ENCODE results near the gene MICU2.
A peak's percentile ranks its signal among the peaks of the same experiment; 100 is the strongest.

The MICU2 gene

DNA sequence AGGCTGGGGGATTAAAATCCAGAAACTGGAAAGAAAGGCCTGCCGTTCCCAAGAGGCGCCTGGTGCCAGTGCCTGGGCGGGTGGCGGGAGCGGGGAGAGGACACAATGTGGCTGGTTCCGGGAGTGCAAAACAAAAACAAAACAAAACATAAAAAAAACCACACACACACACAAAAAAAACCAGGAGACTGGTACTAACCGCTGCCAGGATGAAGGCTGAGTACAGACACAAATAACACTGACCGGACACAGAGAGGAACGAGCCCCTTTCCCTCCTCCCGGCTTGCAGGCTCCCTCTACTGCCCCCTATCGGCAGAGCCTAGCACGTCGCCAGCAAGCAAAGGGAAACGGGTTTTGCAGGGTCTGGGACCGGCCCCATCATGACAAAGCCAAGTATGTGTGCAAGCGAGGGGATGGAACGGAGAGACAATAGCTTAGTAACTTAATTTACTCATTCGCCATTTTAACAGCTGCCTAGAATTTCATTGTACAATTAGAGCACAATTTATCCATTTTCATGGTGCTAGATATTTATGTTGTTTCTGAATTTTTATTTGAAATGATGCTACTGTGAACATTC, 127.0 kb downstream of the MICU2 start:
- DNase-seq, result peak; percentile 96

GRCh38 chr13:21475115-21475514, 128.9 kb downstream of the MICU2 start:
- peak; percentile 17 for DNase-seq

- DNase-seq, result no peak
Observed at GRCh38 chr13:21470785-21471184, 133.2 kb downstream of the MICU2 start.

DNA sequence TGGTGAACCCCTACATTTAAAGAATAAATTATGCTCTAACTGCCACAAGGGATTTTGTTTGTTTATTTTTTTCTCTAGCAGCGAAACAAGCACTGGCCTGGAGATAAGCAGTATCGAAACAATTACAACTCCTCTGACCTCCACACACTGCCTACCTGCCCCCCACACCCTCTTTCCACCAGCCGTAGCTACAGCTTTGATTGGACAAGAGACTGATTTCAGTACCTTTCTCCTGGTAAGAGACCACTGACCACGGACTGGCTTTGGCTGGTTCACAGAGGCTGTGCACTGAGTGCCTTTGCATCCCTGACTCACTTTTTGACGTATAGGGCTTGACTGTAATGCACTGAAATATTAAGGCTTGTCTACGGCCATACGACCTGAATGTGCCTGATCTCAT, 137.4 kb downstream of the MICU2 start:
- no peak for DNase-seq

DNA sequence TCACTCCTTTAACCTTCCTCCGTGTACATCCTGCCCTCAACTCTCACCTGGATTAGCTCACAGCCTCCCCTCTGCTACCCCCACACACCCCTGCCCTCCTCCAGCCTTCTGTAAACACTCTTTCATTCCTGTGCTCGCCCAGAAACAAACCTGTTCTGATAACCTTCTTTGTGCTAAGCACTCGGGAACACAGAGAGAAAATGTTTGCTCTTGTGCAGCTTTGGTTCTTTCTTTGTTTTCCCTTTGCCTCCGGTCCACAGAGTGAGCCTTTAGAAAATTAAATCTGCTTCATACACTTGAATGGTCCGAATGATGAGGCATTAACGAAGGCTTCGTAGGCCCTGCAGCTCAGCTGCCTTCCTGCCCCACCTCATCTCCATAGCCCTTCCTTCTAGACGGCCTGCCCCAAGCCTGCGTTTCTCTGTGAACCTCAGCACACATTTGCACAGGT, 138.2 kb downstream of the MICU2 start:
- DNase-seq, result peak; percentile 85

DNA sequence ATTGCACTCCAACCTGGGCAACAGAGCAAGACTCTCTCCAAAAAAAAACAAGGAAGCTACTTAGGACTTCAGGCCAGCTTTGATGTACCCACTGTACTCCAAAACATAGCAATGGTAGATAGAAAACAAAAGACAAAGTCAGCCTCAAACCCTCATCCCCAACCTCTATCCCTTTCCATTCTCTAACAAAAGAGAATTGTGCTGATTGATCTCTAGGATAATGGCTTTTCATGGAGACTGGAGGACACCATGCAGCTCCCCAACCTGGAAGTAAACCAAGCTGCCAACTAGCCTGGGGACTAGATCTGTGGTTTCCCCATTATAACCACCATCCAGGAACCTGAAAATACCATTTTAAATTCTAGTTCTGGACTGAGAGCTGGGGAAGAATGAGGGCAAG, 140.5 kb downstream of the MICU2 start:
- DNase-seq, result no peak

DNA sequence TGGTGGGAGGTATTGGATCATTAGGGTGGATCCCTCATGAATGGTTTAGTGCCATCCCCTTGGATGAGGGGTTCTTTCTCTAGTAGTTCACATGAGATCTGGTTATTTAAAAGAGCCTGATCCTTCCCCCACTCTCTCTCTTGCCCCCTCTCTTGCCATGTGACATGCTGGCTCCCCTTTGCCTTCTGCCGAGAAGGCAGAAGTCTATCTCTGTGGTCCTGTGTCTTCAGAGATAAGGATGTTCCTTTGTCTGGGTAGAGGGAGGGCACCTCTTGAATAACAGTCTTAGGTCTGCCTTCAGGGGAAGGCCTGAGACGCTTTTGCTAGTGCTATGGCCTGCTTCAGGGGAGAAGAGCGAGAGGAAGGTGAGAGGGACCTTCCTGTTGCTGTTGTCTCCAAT, 142.8 kb downstream of the MICU2 start:
- no peak for DNase-seq

DNA sequence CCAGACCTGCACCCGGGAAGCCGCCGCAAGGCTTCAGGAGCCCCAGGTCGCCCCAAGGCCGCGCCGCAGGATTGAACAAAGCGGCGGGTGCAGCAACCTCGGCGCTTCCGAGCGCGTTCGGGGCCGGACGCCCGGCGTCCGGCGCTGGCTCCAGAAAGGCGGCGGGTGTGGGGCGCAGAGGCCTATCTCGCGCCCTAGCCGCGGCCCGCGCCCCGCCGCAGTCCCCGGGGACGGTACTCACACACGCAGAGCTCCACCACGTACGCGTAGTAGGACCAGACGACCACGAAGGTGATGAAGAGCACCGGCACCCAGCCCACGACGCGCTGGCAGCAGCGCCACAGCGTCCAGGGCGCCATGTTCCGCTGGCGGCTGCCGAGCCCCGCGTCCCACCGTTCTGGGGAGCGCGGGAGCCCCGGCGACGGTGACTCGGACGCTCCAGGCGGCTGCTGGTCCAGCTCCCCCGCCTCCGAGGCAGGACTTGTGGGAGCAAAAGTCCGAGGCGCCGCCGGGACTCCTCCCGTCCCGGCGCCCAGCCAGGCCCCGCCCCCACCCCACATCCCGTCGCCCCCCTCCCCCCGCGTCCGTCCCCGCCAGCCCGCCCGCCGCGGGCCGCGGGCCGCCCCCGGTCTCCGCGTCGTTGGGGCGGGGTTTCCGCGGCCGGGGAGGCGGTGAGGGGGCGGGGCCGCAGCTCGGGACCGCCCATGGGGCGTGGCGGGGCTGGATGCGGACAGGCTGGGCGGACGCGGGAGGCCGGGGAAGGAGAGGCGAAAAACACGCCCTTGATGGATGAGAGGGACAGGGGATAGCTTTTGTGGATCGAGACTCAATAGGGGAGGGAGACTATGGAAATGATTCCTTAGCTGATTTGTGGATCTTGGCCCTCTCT, 144.9 kb downstream of the MICU2 start, which contains the start of gene ZDHHC20:
ZDHHC20 (minus strand) TSS at position 491 of the 889 bp plus-strand sequence; CDS start at position 359, 132 bp downstream.
- peak; percentile 94 for DNase-seq

DNA sequence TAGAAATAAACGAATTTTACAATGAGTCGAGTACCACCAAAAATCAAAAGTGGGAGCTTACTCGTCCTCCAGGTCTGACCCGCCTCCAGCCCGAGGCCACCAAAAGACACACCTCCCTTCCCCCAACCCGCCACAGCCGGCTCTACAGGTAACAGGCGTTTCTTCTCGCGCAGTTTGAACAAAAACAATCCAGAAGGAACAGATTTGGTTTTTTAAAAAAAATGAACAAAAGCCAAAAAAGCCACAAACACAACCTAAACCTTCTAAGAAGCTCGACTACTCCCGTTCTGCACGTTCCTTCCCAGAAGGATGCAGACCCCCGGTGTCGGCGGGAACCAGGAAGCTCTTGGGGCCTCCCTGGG, 145.5 kb downstream of the MICU2 start:
- DNase-seq, result peak; percentile 80

- no peak for DNase-seq
Observed at GRCh38 chr13:21453387-21454081, 150.4 kb downstream of the MICU2 start.

DNA sequence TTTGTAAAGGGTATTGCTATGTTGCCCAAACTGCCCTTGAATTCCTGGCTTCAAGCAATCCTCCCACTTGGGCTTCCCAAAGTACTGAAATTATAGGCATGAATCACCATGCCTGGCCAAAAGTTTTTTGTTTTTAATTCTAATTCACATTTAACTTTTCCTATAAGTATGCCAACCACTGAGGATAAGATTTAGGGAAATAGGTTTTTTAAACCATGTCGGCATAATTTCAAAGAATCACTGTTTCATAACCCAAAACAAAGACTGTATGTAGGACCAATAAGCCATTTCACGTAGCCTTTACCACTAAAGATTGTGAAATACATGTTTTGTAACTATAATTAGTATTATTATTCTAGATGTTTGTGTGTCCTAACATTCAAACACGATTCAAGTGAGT, 153.0 kb downstream of the MICU2 start:
- no peak for DNase-seq

- DNase-seq, result no peak
Observed at GRCh38 chr13:21446656-21447055, 157.3 kb downstream of the MICU2 start.

DNA sequence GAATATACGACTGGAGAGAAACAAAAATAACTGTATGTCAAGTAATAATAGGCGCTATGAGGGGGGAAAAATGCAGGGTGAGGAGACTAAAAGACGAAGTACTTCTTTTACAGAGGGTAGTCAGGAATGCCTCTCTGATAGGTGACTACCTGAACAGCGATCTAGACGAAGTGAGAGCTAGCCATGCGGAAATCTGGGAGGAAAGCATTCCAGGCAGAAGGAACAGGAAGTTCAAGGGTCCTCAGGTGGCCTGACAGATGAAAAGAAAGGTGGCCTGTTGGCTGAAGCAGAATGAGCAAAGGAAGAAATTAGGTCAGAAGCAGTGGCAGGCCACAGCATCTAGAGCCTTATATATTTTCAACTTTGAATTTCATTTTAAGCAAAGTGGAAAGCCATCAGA, 158.2 kb downstream of the MICU2 start:
- no peak for DNase-seq

DNA sequence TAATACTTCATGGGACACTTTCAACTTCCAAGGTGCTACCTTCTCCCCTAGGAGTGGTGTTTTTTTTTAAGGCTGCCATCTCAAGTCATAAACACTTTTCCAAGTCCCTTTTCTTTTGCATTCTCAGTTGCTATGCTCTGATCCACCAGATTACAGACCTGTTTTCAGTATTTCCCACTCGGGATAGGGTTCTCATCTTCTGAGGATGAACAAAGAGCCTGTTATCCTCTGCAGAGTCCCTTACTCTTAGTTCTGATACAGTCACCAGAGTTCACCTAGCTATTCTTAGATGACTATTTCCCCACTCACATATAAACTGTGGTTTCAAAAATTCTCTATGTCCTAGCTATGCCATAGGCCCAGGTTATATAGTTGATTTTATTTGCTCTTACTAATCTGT, 160.8 kb downstream of the MICU2 start:
- no peak for DNase-seq

Measured in DMS53 (cell line).